Activated gamma-delta T cell treated with anti-CD3 and anti-CD28 coated beads, Interleukin-2, amount 50 U/mL, for 16 hours (primary cell): Measurements from ENCODE around the gene ADGRG6.
"Not testable (repeated sequence)": the region's sequence is repeated elsewhere in the genome, so short reads cannot be mapped to it uniquely, and the experiment has no call there.

Source experiments
- DNase-seq: peaks from one replicate; pipeline ENCODE4 v3.0.0-alpha.2; 2020; ENCODE audit warnings: low read depth

Gene ADGRG6

GRCh38 chr6:142412241-142412640, 110.4 kb downstream of the ADGRG6 start:
- DNase-seq: no peak

- no peak for DNase-seq
These were observed 110.9 kb downstream of the ADGRG6 start for GRCh38 chr6:142412658-142413057.

- DNase-seq: no peak
These were observed 111.3 kb downstream of the ADGRG6 start for GRCh38 chr6:142413111-142413510.

- no peak for DNase-seq
These were observed 112.8 kb downstream of the ADGRG6 start for GRCh38 chr6:142414462-142415250.

- no peak for DNase-seq
These were observed 114.4 kb downstream of the ADGRG6 start for GRCh38 chr6:142416179-142416578.

- DNase-seq: no peak
These were observed 114.9 kb downstream of the ADGRG6 start for GRCh38 chr6:142416686-142417085.

- DNase-seq: no peak
These were observed 115.5 kb downstream of the ADGRG6 start for GRCh38 chr6:142417331-142417750.

- no peak for DNase-seq
These were observed 117.3 kb downstream of the ADGRG6 start for GRCh38 chr6:142419071-142419470.

- DNase-seq: no peak
These were observed 119.0 kb downstream of the ADGRG6 start for GRCh38 chr6:142420802-142421201.

GRCh38 chr6:142421285-142422117, 119.7 kb downstream of the ADGRG6 start:
- no peak for DNase-seq

GRCh38 chr6:142426444-142427132, 124.8 kb downstream of the ADGRG6 start:
- DNase-seq: not testable (repeated sequence)

- not testable (repeated sequence) for DNase-seq
These were observed 126.7 kb downstream of the ADGRG6 start for GRCh38 chr6:142428468-142428867.

GRCh38 chr6:142429195-142429594, 127.4 kb downstream of the ADGRG6 start:
- DNase-seq: no peak

- no peak for DNase-seq
These were observed 131.6 kb downstream of the ADGRG6 start for GRCh38 chr6:142433419-142433818.

GRCh38 chr6:142438898-142439297, 137.1 kb downstream of the ADGRG6 start:
- DNase-seq: no peak

- DNase-seq: no peak
These were observed 138.9 kb downstream of the ADGRG6 start for GRCh38 chr6:142440600-142441293.

- no peak for DNase-seq
These were observed 139.9 kb downstream of the ADGRG6 start for GRCh38 chr6:142441716-142442115.

GRCh38 chr6:142443102-142443501, 141.3 kb downstream of the ADGRG6 start:
- no peak for DNase-seq

GRCh38 chr6:142443532-142443931, 141.7 kb downstream of the ADGRG6 start:
- DNase-seq: no peak

- DNase-seq: no peak
These were observed 142.6 kb downstream of the ADGRG6 start for GRCh38 chr6:142444376-142444775.

GRCh38 chr6:142444881-142445301, 143.1 kb downstream of the ADGRG6 start:
- no peak for DNase-seq

- DNase-seq: no peak
These were observed 144.4 kb downstream of the ADGRG6 start for GRCh38 chr6:142446168-142446567.
